HG03575 (cell line): ENCODE results near the gene KCND2.
"Not testable (repeated sequence)": the region's sequence is repeated elsewhere in the genome, so short reads cannot be mapped to it uniquely, and the experiment has no call there.

Source experiments
- ATAC-seq: cut with Tn5 transposase; IDR thresholded peaks from one replicate; pipeline ENCODE4 v1.9.1; 2021; ENCODE audit not compliant: unreplicated experiment, insufficient number of reproducible peaks, low FRiP score; ENCODE audit errors: extremely low read depth

KCND2 gene

DNA sequence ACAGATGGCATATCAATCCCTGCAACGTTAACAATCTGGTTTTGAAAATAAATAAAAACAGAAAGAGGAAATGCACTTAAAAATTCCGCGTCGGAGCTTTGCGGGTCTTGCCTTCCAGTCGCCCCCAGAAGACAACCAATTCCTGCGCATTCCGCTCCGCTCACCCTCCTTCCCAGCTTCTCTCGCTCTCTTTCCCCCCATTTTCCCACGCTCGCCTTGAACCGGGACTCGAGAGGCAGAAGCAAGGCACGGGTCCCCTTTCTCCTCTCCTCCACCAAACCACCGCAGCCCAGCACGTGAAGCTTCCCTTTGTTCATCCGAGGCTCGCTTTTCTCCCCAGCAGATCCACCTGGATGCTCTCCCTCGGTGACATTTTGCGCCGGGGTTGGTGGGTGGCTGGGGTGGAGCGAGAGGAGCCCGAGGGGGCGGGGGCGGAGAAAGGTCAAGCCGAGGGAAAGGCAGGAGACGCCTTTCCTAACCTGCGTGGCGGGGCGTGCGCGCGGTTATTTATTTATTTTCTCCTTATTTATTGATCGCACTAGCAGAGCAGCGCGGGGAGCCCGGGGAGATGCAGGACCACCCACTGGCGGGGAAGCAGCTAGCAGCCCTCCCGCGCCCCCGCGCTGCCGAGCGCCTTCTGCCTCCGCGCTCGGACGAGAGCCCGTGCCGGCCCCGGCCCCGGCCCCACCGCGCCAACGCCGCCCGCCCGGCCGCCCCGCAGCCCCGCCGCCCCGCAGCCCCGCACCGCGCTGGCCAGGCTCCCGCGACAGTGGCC lies at the start of gene KCND2:
KCND2 (plus strand) TSS at position 475 of the 775 bp plus-strand sequence.
- no peak for ATAC-seq

DNA sequence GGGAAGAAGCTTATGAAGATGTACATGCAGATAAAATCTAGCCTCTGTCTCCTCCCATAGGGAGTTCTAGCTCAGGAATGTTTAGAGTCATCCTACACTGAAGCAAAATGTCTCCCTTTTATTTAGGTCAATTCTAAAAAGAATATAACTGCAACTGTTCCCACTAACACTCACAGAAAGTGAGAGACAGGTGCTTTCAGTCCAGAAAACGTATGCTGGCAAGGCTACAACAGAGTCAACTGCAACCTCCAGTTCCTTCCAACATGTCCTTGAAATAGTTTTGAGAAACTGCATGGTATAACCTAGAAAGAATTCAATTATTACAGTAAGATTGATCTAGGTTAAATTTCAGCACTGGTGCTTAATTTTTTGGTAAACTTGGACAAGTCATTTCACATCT lies 46.8 kb upstream of the KCND2 start:
- no peak for ATAC-seq

DNA sequence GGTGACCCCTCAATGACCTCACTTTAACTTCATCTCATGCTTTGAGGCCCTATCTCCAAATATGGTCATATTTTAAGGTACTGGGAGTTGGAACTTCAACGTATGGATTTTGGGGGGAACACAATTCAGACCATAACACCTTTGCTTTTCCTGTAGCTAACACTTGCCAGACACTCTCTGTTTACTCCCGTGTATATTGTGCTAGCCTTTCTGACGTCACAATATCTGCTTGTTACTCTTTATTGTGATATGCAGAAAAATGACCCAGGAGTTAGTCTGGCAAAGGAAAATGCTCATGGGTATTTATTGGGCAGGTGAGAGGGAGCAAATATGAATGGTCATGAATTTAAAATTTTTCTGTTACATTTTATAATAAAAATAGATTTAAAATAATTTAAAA lies 45.7 kb upstream of the KCND2 start:
- no peak for ATAC-seq

DNA sequence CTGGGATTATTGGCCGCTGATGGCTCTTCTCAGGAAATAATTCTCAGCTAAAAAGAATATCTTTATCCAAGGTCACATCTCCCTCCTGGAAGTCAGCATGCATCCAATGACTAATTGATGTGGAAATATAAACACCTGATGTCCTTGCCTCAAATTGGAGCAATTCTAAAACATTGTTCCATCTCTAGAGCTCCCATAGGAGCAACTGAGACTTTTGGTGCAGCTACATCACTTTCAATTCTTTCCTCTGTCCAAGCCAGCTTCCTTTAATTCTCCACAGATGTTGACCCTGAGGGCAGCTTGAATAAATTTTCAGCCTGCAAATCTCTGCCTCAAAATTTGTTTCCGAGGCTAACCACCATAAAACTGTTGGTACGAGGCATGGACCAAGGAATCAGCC lies 43.9 kb upstream of the KCND2 start:
- ATAC-seq, result no peak

DNA sequence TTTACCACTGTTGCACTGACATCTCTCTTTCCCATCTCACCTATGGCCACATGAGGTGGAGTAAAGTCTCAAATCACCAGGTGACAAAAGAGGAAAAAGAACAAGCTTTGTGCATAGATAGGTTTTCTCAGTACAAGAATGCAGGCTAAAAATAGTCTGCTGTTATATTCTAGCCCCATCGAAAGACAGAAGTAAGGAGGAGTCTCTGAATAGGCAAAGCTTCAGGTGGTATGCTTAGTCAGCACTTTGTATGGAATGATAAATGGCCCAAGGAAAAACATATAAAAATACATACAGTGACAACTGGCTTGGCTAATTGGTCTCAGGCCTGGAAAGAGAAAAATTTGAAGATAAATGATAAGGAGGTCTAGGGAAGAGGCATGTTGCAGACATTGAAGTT lies 39.6 kb upstream of the KCND2 start:
- ATAC-seq, result no peak

DNA sequence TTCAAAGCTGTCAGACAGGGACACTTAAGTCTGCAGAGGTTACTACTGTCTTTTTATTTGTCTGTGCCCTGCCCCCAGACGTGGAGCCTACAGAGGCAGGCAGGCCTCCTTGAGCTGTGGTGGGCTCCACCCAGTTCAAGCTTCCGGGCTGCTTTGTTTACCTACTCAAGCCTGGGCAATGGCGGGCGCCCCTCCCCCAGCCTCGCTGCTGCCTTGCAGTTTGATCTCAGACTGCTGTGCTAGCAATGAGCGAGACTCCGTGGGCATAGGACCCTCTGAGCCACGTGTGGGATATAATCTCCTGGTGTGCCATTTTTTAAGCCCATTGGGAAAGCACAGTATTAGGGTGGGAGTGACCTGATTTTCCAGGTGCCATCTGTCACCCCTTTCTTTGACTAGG lies 32.6 kb upstream of the KCND2 start:
- not testable (repeated sequence) for ATAC-seq

DNA sequence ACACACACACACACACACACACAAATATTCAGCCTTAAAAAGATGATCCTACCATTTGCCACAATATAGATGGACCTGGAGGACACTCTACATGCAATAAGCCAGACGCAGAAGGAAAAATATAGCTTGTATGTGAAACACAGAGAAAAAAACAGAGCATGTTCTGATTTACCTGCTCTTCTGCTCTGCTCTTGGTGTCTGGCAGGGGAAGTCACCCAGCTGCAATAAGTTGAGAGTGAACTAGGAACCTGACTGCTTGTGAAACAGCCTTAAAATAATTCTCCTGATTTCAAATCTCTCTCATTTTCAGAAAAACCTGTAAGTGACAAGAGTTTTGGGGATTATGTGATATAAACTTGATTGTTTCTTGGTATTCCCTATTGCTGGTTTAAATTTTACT lies 31.0 kb upstream of the KCND2 start:
- ATAC-seq, result no peak

DNA sequence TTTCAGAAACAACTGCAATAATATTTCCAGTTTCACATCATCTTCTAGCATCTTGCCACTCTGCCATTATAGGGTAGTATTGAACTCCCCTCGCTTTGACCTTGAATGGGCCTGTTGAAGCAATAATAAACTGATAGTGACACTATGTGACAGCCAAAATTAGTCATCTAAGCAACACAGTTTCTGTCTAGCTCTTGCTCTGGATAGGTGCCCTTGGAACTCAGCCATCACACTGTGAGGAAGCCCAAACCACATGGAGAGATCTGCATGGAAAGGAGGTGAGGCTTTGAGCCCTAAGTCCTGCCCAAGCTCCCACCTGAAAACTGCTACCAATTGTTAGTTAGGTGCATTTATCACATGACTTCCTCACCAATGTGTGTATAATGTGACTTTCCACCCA lies 18.1 kb upstream of the KCND2 start:
- ATAC-seq, result no peak

DNA sequence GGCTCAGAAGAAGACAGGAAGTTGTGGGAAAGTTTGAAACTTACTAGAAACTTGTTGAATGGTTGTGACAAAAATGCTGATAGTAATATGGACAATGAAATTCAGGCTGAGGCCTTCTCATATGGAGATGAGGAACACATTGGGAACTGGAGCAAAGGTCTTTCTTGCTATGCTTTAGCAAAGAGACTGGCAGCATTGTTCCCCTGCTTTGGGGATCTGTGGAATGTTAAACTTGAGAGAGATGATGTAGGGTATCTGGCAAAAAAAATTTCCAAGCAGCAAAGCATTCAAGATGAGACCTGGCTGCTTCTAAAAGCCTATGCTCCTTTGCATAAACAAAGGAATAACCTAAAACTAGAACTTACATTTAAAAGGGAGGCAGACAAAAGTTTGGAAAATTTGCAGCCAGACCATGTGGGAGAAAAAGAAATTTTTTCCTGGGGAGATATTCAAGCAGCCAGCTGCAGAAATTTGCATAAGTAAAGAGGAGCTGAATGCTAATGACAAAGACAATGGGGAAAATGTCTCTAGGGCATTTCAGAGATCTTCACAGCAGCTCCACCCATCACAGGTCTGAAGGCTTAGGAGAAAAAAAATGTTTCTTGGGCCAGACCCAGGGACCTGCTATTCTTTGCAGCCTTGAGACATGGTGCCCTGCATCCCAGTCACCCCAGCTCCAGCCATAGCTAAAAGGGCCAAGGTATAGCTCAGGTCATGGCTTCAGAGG lies 16.5 kb upstream of the KCND2 start:
- no peak for ATAC-seq

DNA sequence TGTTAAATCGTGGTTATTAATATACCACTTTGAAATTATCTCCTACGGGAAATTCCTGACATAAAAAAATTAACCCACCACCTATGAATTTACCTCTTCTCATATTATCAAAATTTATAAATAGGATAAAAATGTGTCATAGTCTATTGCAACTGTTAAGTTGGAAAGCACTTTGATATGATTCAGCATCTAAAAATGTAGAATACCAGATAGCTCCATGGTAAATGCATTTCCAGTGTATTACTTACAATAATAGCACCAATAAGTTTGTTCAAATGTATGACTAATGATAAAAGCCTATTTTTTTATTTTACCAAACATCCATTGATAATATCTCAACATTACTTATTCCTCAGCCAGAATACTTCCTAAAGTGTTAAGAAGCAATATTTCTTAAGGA lies 13.6 kb upstream of the KCND2 start:
- ATAC-seq, result no peak

DNA sequence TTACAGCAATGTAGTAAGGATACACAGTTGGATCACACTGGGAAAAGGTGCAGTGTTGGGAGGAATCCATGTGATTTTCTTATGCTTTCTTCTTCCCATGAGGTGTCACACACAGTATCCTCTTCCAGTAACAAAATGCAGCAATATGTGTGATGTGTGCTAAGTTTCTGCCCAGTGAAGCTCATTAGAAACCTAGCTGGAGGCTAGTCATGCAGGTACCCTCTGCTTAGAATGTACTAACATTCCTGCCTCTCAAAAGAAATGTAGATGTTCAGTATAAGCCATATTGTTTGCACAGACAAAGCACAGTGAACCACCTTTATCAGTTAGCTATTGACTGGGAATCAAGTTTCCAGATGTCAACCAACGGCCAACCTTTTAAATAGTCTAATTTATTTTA lies 12.9 kb upstream of the KCND2 start:
- no peak for ATAC-seq

DNA sequence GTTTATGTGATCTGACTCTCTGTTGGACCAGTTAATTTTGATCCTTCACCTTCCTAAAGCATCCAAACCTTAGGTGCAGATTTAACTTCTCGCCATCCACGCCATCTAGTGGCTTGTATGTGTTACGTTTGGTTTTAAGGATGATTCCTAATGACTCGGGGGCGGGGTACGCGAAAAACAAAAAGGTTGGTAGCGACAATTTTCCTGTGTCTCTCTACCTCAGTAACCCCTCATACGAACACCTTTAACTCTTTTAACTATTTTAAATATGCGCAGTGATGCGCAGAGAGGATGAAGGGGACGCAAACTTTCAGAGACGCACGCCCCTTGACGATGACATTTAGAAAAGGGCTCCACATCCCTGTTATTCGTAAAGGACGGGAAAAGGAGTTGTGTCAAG lies 714 bp upstream of the KCND2 start:
- ATAC-seq, result no peak

DNA sequence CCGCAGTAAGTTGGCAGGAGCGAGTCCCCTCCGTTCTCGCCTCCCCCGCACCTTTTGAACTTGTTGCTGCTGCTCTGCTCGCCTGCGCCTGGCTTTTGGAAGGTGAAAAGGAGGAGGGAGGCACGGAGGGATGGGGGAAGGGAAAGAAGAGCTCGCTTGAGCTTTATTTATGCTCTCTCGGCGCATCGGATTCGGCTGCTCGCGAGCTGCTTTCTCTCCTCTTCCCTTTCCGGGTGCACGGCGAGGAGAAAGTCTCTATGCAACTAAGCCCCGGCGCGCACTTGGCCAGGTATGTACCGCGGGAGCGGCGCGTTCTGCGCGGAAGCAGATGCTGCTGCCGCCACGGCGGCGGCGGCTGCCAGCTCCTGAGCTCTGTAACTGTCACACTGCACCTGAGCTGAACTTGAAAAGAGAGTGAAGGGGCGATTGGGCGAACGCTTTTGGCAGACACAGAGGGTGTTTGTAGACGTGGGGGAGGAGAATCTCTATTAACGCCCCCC lies 551 bp downstream of the KCND2 start:
- ATAC-seq, result no peak

DNA sequence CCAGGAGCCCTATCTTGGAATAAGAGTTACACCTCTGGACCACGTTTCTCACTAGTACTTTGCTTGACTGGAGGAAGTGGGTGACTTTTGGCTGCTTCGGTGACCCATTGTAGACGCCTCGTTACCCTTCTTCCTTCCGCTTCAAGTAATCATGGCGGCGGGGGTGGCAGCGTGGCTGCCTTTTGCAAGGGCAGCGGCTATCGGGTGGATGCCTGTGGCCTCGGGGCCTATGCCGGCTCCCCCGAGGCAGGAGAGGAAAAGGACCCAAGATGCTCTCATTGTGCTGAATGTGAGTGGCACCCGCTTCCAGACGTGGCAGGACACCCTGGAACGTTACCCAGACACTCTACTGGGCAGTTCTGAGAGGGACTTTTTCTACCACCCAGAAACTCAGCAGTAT lies 1.5 kb downstream of the KCND2 start:
- no peak for ATAC-seq

DNA sequence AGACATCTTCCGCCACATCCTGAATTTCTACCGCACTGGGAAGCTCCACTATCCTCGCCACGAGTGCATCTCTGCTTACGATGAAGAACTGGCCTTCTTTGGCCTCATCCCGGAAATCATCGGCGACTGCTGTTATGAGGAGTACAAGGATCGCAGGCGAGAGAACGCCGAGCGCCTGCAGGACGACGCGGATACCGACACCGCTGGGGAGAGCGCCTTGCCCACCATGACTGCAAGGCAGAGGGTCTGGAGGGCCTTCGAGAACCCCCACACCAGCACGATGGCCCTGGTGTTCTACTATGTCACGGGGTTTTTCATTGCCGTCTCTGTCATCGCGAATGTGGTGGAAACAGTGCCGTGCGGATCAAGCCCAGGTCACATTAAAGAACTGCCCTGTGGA lies 1.9 kb downstream of the KCND2 start:
- ATAC-seq, result no peak

DNA sequence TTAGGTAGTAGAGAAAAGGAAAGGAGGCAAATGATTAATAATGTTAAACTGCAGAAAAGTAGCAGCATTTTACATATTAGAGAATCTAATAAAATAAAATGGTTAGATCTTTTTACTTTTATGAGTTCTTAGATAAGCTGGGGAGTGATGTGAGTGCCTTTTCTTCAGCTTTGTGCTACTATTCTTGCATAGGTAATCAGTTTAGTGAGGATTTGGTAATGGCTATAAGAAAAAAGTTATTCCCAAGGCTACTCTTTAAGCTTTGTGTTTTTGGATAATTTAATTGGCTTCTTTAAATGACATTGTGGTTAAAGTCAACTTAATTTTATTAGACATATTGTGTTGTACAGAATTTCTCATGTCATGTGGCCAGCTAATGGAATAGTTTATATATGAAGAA lies 3.7 kb downstream of the KCND2 start:
- no peak for ATAC-seq

DNA sequence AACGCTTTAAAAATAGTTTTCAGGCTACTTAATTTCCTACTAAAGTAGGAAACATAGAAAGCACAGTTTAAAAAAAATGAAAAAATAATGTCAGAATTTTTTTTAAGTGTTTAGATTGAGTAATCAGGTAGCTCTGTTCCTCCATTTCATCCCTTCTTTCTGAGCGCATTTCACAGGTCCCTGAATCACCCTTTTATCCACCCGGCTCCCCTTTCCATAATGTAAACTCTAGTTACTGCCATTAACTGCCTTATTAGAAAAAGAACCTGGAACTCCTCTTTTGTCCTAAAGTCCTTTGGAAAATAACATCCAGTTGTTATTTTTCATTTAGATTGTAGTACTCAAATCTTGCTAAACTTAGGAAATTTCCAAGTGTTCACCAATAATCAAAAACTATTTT lies 5.8 kb downstream of the KCND2 start:
- ATAC-seq, result no peak

DNA sequence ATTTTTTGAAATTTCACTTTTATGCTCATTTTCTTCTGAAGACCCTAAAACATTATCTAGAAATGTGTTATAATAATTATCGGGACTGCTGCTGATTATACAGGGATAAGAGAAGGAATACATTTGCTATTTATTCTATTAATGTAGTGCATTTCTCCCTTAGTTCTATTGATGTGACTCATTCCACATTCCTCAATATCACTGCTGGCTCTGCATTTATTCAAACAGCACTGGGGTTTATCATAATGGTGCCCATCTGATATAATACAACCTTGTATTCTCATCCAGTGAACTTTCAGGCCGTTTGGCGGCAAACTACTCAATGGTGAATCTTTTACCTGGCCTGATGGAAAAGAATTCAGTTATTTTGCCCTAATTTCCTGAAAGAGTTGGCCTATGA lies 7.8 kb downstream of the KCND2 start:
- no peak for ATAC-seq

DNA sequence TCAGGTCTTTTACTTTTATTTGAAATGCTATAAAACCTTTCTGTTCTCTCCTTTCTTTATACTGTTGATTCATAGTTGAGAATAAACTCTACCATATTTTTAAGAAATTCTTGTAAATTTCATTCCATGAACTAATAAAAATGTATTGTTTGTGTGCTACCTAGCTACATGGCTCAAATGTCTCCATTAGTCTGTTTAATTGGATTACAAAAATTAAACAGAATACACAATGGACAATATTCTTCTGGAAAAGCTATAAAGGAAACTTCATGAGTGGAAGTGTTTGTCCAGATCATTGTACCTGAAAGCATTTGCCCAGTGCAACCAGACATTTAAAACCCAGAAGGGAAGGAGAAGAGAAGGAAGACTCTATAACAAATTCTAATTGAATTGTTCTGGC lies 20.1 kb downstream of the KCND2 start:
- ATAC-seq, result no peak

DNA sequence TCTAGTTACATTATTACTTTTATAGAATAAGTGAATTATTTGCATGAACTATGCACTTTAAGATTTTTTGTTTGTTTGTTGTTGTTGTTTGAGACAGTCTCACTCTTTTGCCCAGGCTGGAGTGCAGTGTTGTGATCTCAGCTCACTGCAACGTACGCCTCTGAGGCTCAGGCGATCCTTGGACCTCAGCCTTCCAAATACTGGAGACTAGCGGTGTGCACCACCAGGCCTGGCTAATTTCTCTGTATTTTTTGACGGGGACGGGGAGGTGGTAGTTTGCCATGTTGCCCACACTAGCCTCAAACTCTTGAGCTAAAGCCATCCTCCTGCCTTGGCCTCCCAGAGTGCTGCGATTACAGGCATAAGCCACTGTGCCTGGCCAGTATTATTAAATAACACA lies 29.2 kb downstream of the KCND2 start:
- no peak for ATAC-seq

DNA sequence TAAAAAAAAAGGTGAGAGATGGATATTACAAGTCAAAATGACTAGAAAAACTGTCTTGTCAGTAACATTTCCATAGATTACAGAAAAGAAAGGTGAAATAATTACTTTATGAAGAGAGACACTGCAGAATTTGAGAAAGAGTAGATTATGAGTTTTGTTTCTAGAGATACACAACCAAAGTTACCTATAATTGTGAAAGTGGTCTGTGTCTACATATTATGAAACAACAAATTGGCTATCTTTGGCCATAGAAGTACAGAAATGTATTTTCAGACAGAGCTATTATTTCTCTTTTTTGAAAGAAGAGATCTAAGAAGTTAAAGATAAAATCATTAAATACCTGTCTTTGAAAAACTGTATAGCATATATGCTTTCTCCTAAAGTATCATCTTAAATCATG lies 30.1 kb downstream of the KCND2 start:
- no peak for ATAC-seq
